NCI-H1105 (cell line): Measurements from ENCODE around the gene COPG1.
A peak's percentile ranks its signal among the peaks of the same experiment; 100 is the strongest.
"Not testable (repeated sequence)": the region's sequence is repeated elsewhere in the genome, so short reads cannot be mapped to it uniquely, and the experiment has no call there.

Experiments
- DNase-seq: peaks from one replicate; lab custom pipeline; 2025; lab: John Stamatoyannopoulos, UW

COPG1 gene

GRCh38 chr3:129249284-129250065, at the start of gene COPG1:
COPG1 (plus strand) TSS chr3:129249606; CDS start chr3:129249710, 104 bp downstream.
- DNase-seq, result peak; percentile 89

- DNase-seq, result no peak
These were observed 44.9 kb upstream of the COPG1 start for GRCh38 chr3:129204473-129204872.

GRCh38 chr3:129205109-129205832, 44.1 kb upstream of the COPG1 start:
- DNase-seq, result no peak

- DNase-seq, result no peak
These were observed 41.9 kb upstream of the COPG1 start for GRCh38 chr3:129207479-129207878.

GRCh38 chr3:129211345-129211744, 38.1 kb upstream of the COPG1 start:
- DNase-seq, result no peak

GRCh38 chr3:129211772-129212171, 37.6 kb upstream of the COPG1 start:
- DNase-seq, result peak; percentile 82

- DNase-seq, result no peak
These were observed 36.2 kb upstream of the COPG1 start for GRCh38 chr3:129213238-129213637.

- no peak for DNase-seq
These were observed 30.7 kb upstream of the COPG1 start for GRCh38 chr3:129218742-129219141.

GRCh38 chr3:129224387-129224786, 25.0 kb upstream of the COPG1 start:
- not testable (repeated sequence) for DNase-seq

GRCh38 chr3:129224984-129225393, 24.4 kb upstream of the COPG1 start:
- DNase-seq, result no peak

GRCh38 chr3:129226374-129226773, 23.0 kb upstream of the COPG1 start:
- no peak for DNase-seq

- DNase-seq, result no peak
These were observed 20.4 kb upstream of the COPG1 start for GRCh38 chr3:129228891-129229585.

- DNase-seq, result no peak
These were observed 18.9 kb upstream of the COPG1 start for GRCh38 chr3:129230311-129231019.

- DNase-seq, result no peak
These were observed 17.9 kb upstream of the COPG1 start for GRCh38 chr3:129231331-129232119.

- DNase-seq, result no peak
These were observed 15.9 kb upstream of the COPG1 start for GRCh38 chr3:129233538-129233937.

- DNase-seq, result no peak
These were observed 15.0 kb upstream of the COPG1 start for GRCh38 chr3:129234441-129234840.

- DNase-seq, result no peak
These were observed 14.0 kb upstream of the COPG1 start for GRCh38 chr3:129235344-129235917.

- no peak for DNase-seq
These were observed 10.3 kb upstream of the COPG1 start for GRCh38 chr3:129238945-129239705.

- no peak for DNase-seq
These were observed 9.4 kb upstream of the COPG1 start for GRCh38 chr3:129239991-129240390.

GRCh38 chr3:129240436-129240835, 9.0 kb upstream of the COPG1 start:
- no peak for DNase-seq
